ENCODE results near the gene TVP23A.

DNA sequence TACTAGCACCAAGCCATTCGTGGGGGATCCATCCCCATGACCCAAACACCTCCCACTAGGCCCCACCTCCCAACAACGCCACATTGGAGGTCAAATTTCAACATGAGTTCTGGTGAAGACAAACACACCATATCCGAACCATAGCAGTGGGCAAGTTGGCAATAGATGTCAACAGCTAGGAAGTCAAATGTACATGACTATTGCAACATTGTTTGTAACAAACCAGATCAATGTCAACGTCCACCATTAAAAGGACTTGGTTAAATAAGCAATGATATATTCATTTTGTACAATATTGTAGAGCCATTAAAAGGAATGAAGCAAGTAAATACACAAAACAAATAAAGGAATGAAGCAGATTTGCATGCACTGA is 31.9 kb upstream of the TVP23A start:
- TF ChIP-seq RAD21 (IDR thresholded peaks at IDR 0.05; ENCODE audit: insufficient read depth, low read depth, low read length) (no peak), ZNF274 (IDR thresholded peaks at IDR 0.05; ENCODE audit: insufficient read depth, insufficient read length) (no peak)
